Measurements from ENCODE around the gene MLXIP.

The MLXIP gene

GRCh38 chr12:122050706-122051105 is 27.9 kb upstream of the MLXIP start:
- Histone ChIP-seq H3K9ac (ENCODE audit: low read length) (no peak overlapping the region), H4K20me1 (ENCODE audit: low read depth, low read length) (no peaks in the 10 kb centered on the region; the same call in 1 of the 2 replicates), H3K27me3 (ENCODE audit: low read length) (no peaks in the 10 kb centered on the region), H3K36me3 (ENCODE audit: low read length) (peaks cover 20% of the 10 kb centered on the region), H3K9me2 (replicated peaks; ENCODE audit: insufficient read depth, low read length) (no peaks in the 10 kb centered on the region), H3K4me3 (ENCODE audit: insufficient read depth, low read length, poor library complexity, severe bottlenecking) (no peak overlapping the region), H3K27ac (ENCODE audit: low read depth, low read length) (no peak overlapping the region), H2AFZ (ENCODE audit: low read depth, low read length, severe bottlenecking) (no peak overlapping the region), H3K4me2 (ENCODE audit: low read depth, low read length, poor library complexity, severe bottlenecking) (no peak overlapping the region), H3K9me3 (ENCODE audit: insufficient read depth, low read length) (no peaks in the 10 kb centered on the region), H3F3A (ENCODE audit: insufficient read depth) (peaks cover 28% of the 10 kb centered on the region), H3K79me2 (ENCODE audit: insufficient read depth, low read length) (peaks cover 7% of the 10 kb centered on the region; the same call in 1 of the 2 replicates)
- no peak for TF ChIP-seq EZH2phosphoT487 (conservative IDR thresholded peaks at IDR 0.05; ENCODE audit: low read length)
- TF ChIP-seq, protein P1, sequence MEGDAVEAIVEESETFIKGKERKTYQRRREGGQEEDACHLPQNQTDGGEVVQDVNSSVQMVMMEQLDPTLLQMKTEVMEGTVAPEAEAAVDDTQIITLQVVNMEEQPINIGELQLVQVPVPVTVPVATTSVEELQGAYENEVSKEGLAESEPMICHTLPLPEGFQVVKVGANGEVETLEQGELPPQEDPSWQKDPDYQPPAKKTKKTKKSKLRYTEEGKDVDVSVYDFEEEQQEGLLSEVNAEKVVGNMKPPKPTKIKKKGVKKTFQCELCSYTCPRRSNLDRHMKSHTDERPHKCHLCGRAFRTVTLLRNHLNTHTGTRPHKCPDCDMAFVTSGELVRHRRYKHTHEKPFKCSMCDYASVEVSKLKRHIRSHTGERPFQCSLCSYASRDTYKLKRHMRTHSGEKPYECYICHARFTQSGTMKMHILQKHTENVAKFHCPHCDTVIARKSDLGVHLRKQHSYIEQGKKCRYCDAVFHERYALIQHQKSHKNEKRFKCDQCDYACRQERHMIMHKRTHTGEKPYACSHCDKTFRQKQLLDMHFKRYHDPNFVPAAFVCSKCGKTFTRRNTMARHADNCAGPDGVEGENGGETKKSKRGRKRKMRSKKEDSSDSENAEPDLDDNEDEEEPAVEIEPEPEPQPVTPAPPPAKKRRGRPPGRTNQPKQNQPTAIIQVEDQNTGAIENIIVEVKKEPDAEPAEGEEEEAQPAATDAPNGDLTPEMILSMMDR (IDR thresholded peaks at IDR 0.05; ENCODE audit: insufficient read depth, low read length, poor library complexity, severe bottlenecking) = no peak

- Histone ChIP-seq H2AFZ (ENCODE audit: low read depth, low read length, severe bottlenecking) (no peak overlapping the region), H3K9ac (ENCODE audit: low read length) (no peak overlapping the region), H3K9me2 (replicated peaks; ENCODE audit: insufficient read depth, low read length) (no peaks in the 10 kb centered on the region), H3K36me3 (ENCODE audit: low read length) (peaks cover 25% of the 10 kb centered on the region), H3K4me2 (ENCODE audit: low read depth, low read length, poor library complexity, severe bottlenecking) (no peak overlapping the region), H3K4me3 (ENCODE audit: insufficient read depth, low read length, poor library complexity, severe bottlenecking) (no peak overlapping the region), H3F3A (ENCODE audit: insufficient read depth) (peaks cover 28% of the 10 kb centered on the region), H3K27ac (ENCODE audit: low read depth, low read length) (no peak overlapping the region), H3K9me3 (ENCODE audit: insufficient read depth, low read length) (no peaks in the 10 kb centered on the region), H4K20me1 (ENCODE audit: low read depth, low read length) (peaks cover 2% of the 10 kb centered on the region; the same call in 1 of the 2 replicates), H3K79me2 (ENCODE audit: insufficient read depth, low read length) (0 out of 2 replicates have a peak, but pooled peaks cover 6% of the 10 kb centered on the region), H3K27me3 (ENCODE audit: low read length) (no peaks in the 10 kb centered on the region)
- TF ChIP-seq EZH2phosphoT487 (conservative IDR thresholded peaks at IDR 0.05; ENCODE audit: low read length) = no peak
- TF ChIP-seq, protein P1 (IDR thresholded peaks at IDR 0.05; ENCODE audit: insufficient read depth, low read length, poor library complexity, severe bottlenecking) = no peak
These were observed 27.2 kb upstream of the MLXIP start for GRCh38 chr12:122051231-122051876.

DNA sequence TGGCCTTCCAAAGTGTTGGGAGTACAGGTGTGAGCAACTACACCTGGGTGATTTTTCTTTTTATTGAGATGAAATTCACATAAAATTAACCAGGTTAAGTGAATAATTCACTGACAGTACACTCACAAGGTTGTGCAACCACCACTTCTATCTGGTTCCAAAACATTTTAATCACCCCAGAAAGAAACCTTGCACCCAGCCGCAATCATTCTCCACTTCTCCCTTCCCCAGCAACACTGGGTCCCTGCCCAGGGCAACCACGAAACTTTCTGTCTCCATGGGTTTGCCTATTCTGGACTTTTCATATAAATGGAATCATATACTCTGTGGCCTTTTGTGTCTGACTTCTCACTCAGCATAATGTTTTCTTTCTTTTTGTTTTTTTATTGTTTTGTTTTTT is 26.3 kb upstream of the MLXIP start:
- Histone ChIP-seq H3K9me3 (ENCODE audit: insufficient read depth, low read length) (no peaks in the 10 kb centered on the region), H3K4me2 (ENCODE audit: low read depth, low read length, poor library complexity, severe bottlenecking) (no peak overlapping the region), H3K9ac (ENCODE audit: low read length) (no peak overlapping the region), H3K27ac (ENCODE audit: low read depth, low read length) (no peak overlapping the region; the same call in 1 of the 2 replicates), H3K27me3 (ENCODE audit: low read length) (no peaks in the 10 kb centered on the region), H3K79me2 (ENCODE audit: insufficient read depth, low read length) (0 out of 2 replicates have a peak, but pooled peaks cover 6% of the 10 kb centered on the region), H3F3A (ENCODE audit: insufficient read depth) (peaks cover 37% of the 10 kb centered on the region), H4K20me1 (ENCODE audit: low read depth, low read length) (peaks cover 10% of the 10 kb centered on the region; the same call in 1 of the 2 replicates), H2AFZ (ENCODE audit: low read depth, low read length, severe bottlenecking) (no peak overlapping the region), H3K4me3 (ENCODE audit: insufficient read depth, low read length, poor library complexity, severe bottlenecking) (no peak overlapping the region), H3K9me2 (replicated peaks; ENCODE audit: insufficient read depth, low read length) (no peaks in the 10 kb centered on the region), H3K36me3 (ENCODE audit: low read length) (peaks cover 29% of the 10 kb centered on the region)
- TF ChIP-seq EZH2phosphoT487 (conservative IDR thresholded peaks at IDR 0.05; ENCODE audit: low read length) = no peak
- TF ChIP-seq, protein P1 (IDR thresholded peaks at IDR 0.05; ENCODE audit: insufficient read depth, low read length, poor library complexity, severe bottlenecking) = no peak
